ENCODE data around the gene PFDN6.
"Not testable (repeated sequence)": the region's sequence is repeated elsewhere in the genome, so short reads cannot be mapped to it uniquely, and the experiment has no call there.

PFDN6 gene

DNA sequence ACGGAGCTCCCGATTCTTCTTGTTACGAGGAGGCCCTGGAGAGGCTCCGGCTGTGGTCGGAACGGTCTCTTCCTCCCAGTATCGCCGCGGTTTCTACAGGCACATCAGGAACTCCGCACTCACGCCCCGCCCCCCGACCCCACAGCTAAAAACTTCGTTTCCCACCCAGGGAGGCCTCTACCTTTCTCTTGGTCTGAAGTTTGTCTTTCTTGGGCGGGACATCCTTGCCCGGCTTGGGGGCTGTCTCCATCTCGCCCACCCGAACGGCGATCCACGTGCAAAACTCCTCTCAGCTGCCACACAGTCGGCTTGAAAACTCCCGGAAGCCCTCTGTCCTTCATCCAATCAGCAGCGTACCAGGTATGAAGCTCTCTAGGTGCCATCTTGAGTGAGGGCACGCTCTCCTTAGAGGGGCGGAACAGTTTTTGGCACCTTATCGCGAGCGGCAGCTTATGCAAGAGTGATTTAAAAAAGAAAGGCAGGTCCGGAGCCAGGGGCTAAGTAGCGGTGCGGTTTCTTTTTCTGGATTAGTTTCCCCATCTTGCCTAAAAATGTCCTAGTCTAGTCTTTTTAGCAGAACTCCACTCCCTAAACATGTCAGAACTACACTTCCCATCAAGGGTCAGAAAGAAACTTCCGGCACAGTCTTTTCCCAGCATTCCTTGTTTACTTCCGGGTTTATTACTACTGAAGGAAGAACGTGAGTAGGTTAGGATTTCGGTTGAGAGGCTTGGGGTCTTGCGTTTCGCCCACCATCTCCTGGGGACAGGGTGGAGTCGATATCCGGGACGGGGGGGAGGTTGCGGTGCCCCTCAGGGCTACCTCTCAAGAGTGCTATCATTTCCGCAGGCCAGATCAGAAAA, at the start of gene PFDN6, which contains the start of gene WDR46:
TSS of gene PFDN6 (plus strand) at position 681 of the 863 bp plus-strand sequence. CDS start 256 bp downstream, outside the sequence.
TSS of gene WDR46 (minus strand) at position 319 of the 863 bp plus-strand sequence. CDS start at position 250, 69 bp downstream.
- peak; percentile 86 for DNase-seq (ENCODE audit: low spot score)

DNA sequence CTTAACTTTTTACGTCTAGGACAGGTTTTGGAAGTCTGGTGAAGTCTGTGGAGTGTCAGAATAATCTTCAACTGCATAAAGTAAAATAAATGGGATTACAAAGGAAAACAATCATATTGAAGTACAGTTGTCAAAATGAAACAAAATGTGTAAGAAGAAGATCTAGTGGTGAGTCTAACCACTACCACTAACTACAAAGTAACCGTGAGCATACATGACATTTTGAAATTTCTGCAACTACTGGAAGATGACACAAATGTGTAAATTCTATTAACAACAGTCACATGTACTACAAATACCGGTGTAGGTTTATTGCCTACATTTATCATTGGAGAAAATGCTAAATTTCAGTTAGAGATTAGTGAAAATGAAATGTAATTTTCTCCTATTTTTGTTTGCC, 47.4 kb upstream of the PFDN6 start:
- DNase-seq (ENCODE audit: low spot score): no peak

DNA sequence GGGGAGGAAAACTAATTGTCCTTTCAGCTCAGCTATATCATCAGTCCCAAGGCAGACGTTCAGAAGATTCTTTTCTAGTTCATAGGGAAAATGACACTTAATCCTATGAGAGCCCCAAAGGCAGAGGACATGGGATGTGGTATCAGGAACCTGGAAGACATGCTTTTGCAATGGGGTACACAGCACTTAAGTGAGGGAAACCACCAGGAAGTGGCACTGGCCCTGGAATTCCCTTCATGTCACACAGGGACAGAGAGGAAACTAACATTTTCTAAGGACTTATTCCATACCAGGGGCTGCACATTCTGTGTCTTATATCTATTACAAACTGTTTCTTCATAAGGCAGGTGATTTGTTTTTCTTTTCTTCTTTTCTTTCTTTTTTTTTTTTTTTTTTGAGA, 45.9 kb upstream of the PFDN6 start:
- no peak for DNase-seq (ENCODE audit: low spot score)

DNA sequence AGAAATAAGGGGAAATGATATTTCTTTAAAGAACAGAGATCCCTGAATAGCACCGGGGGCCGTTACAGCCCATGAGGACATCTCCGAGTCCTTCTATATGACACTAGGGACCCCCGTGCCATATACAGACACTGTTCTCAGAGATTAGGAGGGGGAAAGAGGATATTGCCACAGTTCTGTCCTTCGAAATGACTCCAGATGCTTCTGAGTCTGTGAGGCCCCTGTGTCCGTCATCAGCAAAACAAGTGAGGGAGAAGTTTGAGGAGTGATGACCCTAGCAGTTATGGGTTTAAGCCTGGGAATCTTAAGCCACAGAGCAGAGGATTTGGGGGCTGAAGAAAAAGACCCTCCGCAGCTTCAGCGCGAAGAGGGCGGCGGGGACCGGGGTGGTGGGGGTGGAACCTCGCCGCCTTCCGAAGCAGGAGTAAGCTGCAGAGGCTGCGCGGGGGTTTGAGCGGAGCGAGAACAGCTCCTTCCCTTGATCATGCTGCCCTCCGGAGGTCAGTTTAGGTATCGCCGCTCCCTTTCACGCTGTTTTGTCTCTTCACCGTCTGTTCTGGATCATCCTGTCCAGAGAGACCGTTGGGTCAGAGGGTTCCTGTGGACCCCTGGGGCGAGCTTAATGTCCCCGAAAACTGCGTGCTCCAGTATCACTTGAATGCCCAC, 41.3 kb upstream of the PFDN6 start:
- peak; percentile 92 for DNase-seq (ENCODE audit: low spot score)

DNA sequence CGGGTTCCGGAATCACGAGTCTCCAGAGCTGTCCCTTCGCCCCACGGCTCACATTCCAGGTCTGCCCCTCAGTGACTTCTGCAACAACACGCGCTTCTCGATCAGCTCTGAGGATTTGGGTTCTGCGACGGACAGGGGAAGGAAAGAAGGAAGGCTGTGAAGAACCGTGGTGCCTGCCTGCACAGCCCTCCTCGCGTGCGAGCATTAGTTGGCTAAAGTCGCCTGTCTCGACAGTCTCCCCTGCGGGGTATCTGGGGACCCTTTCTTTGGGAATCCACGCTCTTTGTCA, 40.8 kb upstream of the PFDN6 start:
- no peak for DNase-seq (ENCODE audit: low spot score)

DNA sequence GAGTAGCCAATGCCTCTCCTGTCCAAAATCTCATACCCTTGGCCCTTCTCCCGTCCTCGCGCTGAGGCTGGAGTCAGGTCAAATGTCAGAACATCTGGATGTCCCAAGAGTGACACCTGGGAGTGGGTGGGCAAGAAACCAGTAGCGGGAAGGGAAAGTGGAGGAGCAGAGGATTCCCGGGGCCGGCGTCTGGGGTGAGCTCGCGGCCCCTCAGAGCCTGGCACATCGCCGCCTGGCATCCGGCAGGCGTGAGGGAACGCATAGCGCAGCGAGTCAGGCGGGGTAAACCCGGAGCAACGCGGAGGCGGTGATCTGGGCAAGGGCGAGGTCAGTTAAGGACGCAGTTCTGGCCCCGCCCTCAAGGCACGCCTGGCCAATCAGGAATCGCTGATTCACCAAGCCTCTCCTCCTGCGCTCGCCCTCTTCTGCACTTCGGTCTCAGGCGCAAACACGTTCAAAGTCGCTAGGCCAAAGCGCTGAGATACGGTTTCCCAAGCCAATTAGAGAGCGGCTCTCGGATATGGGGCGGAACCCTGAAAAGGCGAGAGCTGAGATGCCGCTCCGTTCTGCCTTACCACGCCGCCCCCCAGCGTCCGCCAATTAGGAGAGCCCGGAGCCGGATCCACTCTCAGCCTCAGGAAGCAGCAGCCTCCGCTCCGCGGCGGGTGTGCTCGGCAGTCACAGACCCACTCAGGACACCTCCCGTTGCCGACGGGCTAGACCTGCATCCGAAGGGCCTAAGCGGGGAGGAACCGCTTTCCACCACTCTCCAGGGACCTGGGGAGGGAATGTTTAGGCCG, 40.3 kb upstream of the PFDN6 start:
- peak; percentile 99 for DNase-seq (ENCODE audit: low spot score)

DNA sequence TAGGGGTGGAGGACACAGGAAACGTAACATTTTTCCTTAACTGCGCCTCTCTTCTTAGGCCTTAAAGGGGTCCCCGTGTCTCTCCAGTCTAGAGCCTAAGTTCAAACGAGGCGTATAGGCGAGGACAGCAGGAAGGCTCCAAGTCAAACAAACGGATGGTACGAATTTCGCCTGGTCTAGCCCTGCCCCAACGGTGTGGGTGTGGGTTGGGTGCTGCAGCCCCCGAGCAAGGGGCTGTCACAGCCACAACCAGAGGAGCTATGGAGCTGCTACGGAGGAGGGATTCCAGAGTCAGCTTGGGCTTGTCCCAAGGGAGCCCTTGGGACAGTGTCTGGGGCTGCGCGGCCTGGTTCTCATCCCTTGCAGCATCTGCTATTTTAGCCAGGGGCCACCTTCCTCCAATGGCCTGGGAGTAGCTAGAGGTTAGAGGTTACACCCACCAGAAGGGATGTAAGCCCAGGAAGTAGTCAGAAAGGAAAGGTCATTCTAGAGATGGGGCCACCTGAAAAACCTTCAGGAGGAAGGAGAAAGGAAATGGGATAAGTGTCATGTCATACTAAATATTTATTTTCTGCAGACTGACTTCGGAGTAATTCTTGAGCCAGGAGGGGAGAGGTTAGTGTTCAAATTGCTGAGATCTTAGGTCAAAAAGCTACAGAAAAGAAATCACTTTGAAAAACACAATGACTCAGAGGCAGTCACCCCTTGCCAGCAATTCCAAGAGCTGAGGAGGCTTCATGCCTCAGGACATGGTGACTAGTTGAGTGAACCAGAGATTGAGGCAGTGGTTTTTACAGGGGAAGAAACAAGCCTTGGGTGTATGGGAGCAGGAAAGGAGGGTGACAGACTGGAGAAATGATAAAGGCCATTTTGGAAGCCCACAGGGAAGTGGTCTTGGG, 39.4 kb upstream of the PFDN6 start:
- DNase-seq (ENCODE audit: low spot score): no peak

DNA sequence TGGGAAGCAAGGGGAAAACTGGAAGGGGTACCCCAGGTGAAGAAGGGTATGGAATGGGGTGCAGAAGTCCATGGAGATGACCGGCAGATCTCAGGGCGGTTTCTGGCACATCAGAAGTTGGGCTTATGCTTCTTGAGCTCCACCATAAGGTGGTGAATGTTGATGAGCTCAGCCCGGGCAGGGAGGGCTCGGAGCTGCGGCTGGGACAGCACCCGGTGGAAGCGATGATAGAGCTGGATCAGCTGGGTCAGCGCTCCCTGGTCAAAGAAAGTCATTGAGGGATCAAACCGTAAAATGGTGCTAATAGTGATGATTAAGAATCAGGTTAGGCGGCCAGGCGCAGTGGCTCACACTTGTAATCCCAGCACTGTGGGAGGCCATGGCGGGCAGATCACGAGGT, 38.7 kb upstream of the PFDN6 start:
- no peak for DNase-seq (ENCODE audit: low spot score)

DNA sequence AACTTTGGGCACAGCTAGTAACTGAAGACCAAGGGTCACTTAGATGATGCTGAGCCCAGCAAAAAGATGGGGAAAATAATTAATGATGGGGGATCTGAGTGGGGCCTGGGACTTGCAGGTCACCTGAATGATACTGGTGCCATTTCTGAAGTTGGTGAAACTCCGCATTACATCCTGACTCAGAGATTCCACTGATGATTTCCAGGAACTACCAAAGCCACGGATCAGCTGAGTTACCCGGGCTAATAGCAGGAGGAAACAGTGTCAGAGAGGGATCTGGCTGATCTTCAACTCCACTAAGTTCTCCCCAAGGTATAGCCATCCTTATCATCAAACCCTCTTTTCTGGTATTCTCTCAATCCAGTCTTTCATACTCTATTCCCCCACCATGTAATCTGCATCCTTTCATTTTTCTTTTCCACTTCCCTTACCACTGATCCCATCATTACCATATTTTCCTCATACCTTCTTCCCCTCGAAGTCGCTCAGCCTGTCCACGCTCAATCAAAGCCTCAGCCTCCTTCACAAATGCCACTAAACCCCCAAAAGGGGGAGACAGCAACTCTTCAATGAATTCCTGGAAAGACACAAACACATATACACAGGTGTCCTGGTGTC, 37.9 kb upstream of the PFDN6 start:
- DNase-seq (ENCODE audit: low spot score): no peak

DNA sequence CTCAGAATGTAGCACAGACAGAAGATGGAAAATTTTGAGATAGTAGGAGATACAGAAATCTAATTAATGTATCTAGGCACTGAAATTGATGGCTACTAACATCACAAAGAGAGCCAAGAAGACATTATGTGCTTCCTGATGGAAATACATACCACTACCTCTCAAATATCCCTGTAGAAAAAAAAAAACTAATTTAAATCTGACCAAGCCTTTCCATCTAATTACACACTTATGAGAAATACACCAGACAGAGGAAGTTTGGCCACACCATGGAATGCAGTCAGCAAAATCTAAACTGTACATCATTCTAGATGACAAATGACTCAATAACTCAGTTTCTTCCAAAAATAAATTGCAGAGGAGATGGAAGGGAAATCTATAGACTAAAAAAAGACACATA, 36.6 kb upstream of the PFDN6 start:
- no peak for DNase-seq (ENCODE audit: low spot score)

DNA sequence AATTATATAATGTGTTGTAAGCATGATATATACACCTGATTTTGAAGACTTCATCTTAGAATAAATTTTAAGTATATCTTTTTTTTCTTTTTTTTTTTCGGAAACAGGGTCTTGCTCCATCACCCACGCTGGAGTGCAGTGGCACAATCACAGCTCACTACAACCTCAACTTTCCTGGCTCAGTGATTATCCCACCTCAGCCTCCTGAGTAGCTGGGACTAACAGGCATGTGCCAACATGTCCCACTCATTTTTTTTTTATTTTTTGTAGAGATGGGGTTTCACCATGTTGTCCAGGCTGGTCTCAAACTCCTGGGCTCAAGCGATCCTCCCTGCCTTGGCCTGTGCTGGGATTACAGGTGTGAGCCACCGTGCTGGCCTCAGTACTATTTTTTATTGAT, 34.8 kb upstream of the PFDN6 start:
- DNase-seq (ENCODE audit: low spot score): no peak

DNA sequence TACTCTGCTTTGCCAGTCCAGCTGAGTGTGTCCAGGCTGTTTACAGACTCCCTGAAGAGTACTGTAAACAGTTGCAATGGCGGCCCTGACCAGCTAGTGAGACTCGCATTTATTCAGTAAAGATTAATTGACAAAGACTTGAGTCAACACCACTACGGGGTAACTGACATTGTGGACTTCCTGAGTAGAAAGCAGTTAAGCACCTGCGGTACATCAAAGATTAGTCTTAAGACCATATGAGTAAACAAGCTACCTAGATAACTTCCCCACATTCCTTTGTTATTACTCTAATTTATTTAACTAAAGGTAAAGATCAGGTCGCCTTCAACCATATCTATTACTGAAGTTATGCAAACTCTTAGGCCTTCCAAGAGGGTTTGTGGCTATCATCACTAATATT, 30.4 kb upstream of the PFDN6 start:
- DNase-seq (ENCODE audit: low spot score): no peak

DNA sequence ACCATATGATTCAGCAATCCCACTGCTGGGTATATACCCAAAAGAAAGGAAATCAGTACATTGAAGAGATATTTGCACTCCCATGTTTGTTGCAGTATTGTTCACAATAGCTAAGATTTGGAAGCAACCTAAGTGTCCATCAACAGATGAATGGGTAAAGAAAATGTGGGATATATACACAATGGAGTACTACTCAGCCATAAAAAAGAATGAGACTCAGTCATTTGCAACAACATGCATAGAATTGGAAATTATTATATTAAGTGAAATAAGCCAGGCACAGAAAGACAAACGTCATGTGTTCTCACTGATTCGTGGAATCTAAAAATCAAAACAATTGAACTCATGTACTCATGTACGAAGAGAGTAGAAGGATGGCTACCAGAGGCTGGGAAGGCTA, 26.9 kb upstream of the PFDN6 start:
- not testable (repeated sequence) for DNase-seq (ENCODE audit: low spot score)

DNA sequence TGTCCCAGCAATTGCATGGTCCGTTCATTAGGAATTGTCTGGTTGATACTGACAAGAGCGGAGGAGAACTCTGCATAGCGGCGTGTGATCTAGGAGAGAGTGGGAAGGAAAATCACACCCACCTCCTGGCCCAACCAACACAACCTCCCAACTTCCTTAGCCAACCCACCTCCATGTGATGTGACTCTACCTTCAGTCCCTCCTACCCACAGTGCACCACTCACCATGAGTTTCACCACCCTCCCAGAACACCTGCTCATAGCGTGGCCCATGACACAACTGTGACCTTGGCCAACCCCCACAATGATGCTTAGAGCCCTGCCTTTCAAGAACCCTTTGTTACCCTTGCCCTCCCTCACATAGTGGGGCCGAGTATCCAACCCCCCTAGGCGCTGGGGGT, 25.4 kb upstream of the PFDN6 start:
- DNase-seq (ENCODE audit: low spot score): no peak

DNA sequence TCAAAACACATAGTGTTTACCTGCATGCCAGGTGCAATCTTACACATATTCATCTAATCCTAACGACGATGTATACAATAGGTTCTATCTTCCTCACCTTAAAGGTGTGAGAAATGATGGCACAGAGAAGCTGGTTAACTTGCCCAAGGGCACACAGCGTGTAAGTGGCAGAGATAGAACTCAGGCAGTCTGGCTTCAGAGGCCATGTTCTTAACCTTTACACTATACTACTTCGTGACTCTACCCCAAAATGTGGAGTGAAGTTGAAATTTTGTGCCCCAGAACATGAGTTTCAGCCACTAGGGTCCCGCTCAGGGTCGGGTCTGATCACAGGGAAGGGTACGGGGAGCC, 18.3 kb upstream of the PFDN6 start:
- no peak for DNase-seq (ENCODE audit: low spot score)

DNA sequence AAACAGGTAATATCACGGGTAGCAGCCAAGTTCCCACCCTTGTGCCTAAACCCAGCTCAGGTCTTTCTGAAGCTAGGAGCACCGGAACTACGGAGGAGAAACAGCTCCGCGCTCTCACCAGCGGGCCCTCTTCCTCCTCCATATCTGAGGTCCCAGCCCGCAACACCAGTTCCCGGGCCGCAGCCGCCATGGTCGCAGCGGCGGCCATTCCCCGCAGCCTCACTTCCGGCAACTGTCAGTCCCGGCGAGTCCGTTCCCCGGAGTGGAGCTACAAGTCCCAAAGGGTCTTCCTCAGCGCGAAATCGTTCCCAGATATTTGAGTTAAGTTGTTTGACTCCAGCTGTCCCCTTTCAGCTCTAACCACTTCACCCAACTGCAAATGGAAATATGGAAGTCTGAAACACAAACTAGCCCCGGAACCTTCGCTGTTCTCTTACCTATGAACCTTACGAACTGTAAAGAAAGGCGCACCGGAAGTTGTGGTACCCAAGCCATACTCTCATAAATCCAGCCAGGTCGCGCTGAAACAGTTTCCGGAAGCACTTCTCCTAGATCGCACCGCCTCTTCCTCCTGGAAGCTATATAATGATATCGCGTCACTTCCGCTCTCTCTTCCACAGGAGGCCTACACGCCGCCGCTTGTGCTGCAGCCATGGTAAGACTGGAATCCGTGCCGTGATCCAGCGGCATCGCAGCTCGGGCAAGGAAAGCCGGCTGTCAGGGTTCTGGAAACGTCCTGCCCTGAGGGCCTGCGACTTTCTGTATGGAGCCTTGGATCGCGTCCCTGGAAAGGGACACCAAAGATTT, 17.7 kb upstream of the PFDN6 start, which contains the start of the genes RPS18 and VPS52:
TSS of gene RPS18 (plus strand) at position 608 of the 807 bp plus-strand sequence. CDS start at position 653, 45 bp downstream.
TSS of gene VPS52 (minus strand) at position 409 of the 807 bp plus-strand sequence. CDS start at position 208, 201 bp downstream.
- peak; percentile 98 for DNase-seq (ENCODE audit: low spot score)

DNA sequence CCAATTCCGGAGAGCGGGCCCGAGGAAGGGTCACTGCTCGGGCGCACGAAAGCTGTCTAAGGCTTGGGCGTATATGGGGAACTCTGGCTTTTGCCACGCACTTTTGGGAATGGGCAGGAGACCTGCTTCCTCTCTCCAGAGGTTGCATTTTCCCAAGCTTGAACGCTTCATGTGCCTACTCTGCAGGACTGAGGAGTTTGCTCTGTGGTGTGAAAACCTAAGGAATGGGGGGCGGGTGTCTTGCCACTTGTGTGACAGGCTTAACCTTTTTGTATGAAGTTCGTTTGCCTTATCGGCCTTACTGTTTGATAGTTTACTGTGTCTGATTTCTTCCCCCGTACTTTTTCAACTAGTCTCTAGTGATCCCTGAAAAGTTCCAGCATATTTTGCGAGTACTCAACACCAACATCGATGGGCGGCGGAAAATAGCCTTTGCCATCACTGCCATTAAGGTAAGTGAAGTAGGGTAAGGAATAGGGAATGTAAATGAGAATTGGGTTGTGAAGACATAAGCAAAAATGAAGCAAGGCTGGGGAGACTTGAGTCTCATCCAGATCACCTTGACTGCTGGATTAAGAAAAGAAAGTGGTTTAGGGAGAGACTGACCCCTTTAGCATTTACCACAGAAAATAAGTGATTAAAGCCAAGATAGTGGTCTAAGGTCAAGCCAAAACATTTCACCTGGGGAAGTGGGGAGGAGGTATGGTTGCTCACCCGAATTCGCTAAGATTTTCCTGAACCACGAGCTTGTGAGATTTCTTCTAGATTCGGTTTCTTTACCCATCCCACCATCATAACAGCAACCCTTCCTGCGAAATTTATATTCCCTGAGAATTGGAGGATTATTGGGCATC, 16.9 kb upstream of the PFDN6 start:
- DNase-seq (ENCODE audit: low spot score): peak; percentile 10

DNA sequence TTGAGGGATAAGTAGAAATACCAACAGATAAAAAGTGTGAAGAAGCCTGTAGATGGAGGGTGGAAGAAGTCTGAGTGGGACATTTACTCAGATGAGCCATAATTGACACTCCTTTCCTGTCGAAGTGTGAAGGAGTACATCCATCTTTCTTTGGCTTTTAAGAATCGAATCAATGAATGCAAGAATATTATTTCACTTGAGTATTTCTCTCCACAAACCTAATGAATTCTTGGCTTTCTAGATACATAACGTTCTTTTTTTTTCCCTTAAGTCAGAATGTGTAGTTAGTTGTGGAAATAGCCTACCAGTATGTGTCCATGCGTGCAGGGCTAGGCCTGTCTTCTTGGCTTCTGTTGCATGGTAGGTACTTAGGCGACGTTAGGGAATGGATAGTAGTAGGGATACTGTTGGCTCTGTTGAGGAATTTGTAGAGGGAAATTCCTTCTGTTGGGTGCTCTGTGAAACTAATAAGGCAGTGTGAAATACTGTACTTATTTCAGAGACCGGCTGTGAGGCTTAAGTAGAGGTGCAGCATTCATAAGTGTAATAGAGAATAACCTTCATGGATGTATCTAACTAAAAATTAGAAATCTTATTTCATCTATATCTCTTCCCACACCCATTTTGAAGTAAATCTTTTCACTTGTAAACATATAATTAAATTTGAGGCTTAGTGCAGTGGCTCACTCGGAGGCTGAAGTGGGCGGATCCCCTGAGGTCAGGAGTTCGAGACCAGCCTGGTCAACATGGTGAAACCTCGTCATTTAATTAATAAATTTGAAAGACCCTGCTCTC, 16.1 kb upstream of the PFDN6 start:
- no peak for DNase-seq (ENCODE audit: low spot score)
